PC-9 (cell line): ENCODE results near the gene PCP4.

ENCODE experiments used
- CTCF ChIP-seq: fragments of 200-600 bp; sonication (generic); conservative IDR thresholded peaks from 2 replicates; pipeline ENCODE4 v1.6.1; 2017; ENCODE audit warnings: mixed run types, antibody characterized with exemption, mild to moderate bottlenecking, moderate library complexity
- EZH2 ChIP-seq: fragments of 200-600 bp; sonication (generic); IDR thresholded peaks from 2 replicates; pipeline ENCODE4 v1.8.0; 2017; ENCODE audit warnings: antibody characterized with exemption, low read depth

GRCh38 chr21:39842741-39843459 is 24.3 kb upstream of the PCP4 start:
- TF ChIP-seq CTCF (no peak), EZH2 (no peak)
